Transverse colon (tissue), 4 donors: ENCODE data around the gene CST5. TPM values are rescaled to one million over a fixed set of nuclear protein-coding genes. Genes with fewer than 3 reads are reported as not detected.
"Not testable (repeated sequence)": the region's sequence is repeated elsewhere in the genome, so short reads cannot be mapped to it uniquely, and the experiment has no call there.

ENCODE experiments used
- DNase-seq: peaks from one replicate; pipeline ENCODE4 v3.0.0-alpha.2; 2019
- H3K27ac ChIP-seq, 4 donors: fragments of 200-600 bp; sonication (generic); 2 replicates each; pipeline ENCODE4 v1.5.1; 2016 to 2018; ENCODE audit warnings: inconsistent platforms in 4 of 4
- H3K27me3 ChIP-seq: fragments of 200-600 bp; sonication (generic); 2 replicates; pipeline ENCODE4 v1.5.1; 2017; ENCODE audit warnings: inconsistent platforms
- H3K36me3 ChIP-seq, 4 donors: fragments of 200-600 bp; sonication (generic); 2 replicates each; pipeline ENCODE4 v1.5.1; 2017 to 2019; ENCODE audit warnings: inconsistent platforms in 4 of 4
- H3K4me1 ChIP-seq, 4 donors: fragments of 200-600 bp; sonication (generic); 2 replicates each; pipeline ENCODE4 v1.5.1; 2017 to 2020; ENCODE audit warnings: inconsistent platforms in 4 of 4
- H3K4me3 ChIP-seq, 4 donors: fragments of 200-600 bp; sonication (generic); 1 replicate in 1 of 4; 2 replicates in 3 of 4; pipeline versions ENCODE4 v1.5.1 to v1.6.1; 2017 to 2019; ENCODE audit warnings: inconsistent platforms in 4 of 4
- H3K9me3 ChIP-seq, 2 donors: fragments of 200-600 bp; sonication (generic); 2 replicates each; pipeline ENCODE4 v1.5.1; 2017 to 2019; ENCODE audit warnings: inconsistent platforms in 2 of 2
- CTCF ChIP-seq, 5 experiments: fragments of 200-600 bp in 3 of 5; fragments of 450-650 bp in 2 of 5; sonication (generic) in 3 of 5; IDR thresholded peaks; 1 replicate in 2 of 5; 2 replicates in 3 of 5; pipeline ENCODE4 v1.5.1; 2016 to 2017; ENCODE audit warnings: antibody characterized with exemption in 5 of 5, inconsistent platforms in 3 of 5, mild to moderate bottlenecking in 2 of 5, moderate library complexity in 1 of 5
- EP300 ChIP-seq: sonication (generic); formaldehyde crosslinking; IDR thresholded peaks from one replicate; pipeline ENCODE4 v1.6.1; 2017; ENCODE audit warnings: antibody characterized with exemption, low read depth
- POLR2A ChIP-seq: fragments of 450-650 bp; IDR thresholded peaks from one replicate; pipeline ENCODE4 v1.6.1; 2016; ENCODE audit warnings: antibody characterized with exemption, mild to moderate bottlenecking, moderate library complexity
- POLR2AphosphoS5 ChIP-seq, 3 donors: sonication (generic); formaldehyde crosslinking; IDR thresholded peaks; one replicate each; pipeline ENCODE4 v1.6.1; 2016; ENCODE audit warnings: antibody characterized with exemption in 3 of 3
- WGBS, 2 donors: methylation state at CpG; one replicate each; pipeline ENCODE4 v1.1.5; 2018; ENCODE audit warnings: low coverage in 1 of 2; 5-methylcytosine and 5-hydroxymethylcytosine counted together
- in situ Hi-C, 4 donors: fragments of 200-750 bp; cut with MboI; loops; one replicate each; pipeline versions ENCODE4 v1.15.0 to v1.15.1; 2017; ENCODE audit warnings: low sequenced_read_pairs in 3 of 4, low pct_ligation_motif_present in 1 of 4, low pct_unique_long_range_greater_than_20kb in 1 of 4
- intact Hi-C: fragments of 100-400 bp; cut with DNase I; formaldehyde crosslinking; loops from one replicate; pipeline ENCODE4 v1.15.1; 2023; ENCODE audit warnings: low total_unique reads
- total RNA-seq, 4 donors: library from RNA; depleted of rRNA; stranded (reverse); fragments of >200 nt; gene quantifications; one replicate each; pipeline ENCODE4 v1.1.0, GENCODE V29; 2016

The CST5 gene
- total RNA-seq, 4 donors from 2014 or later = not detected

GRCh38 chr20:23917024-23917725 lies 37.6 kb upstream of the CST5 start:
- in situ Hi-C loops (no loop called here), intact Hi-C loops (no loop called here)
- H3K9me3 ChIP-seq = no peaks in the 10 kb centered on the region
- H3K27me3 ChIP-seq = no peaks in the 10 kb centered on the region
- no peaks in the 10 kb centered on the region for H3K4me1 ChIP-seq
- H3K36me3 ChIP-seq = no peaks in the 10 kb centered on the region
- no peak overlapping the region for H3K27ac ChIP-seq
- TF ChIP-seq EP300 (no peak), CTCF (IDR thresholded peaks at IDR 0.05) (no peak), POLR2AphosphoS5 (IDR thresholded peaks at IDR 0.05) (no peak), POLR2A (no peak)
- no peak overlapping the region for H3K4me3 ChIP-seq
- 79 to 92% methylated on average over 2 to 9 of the region's 9 CpGs for WGBS, 2 donors
- DNase-seq = no peak

- Histone ChIP-seq H3K36me3 (no peaks in the 10 kb centered on the region), H3K4me1 (no peaks in the 10 kb centered on the region), H3K27ac (no peak overlapping the region), H3K27me3 (no peaks in the 10 kb centered on the region), H3K4me3 (no peak overlapping the region), H3K9me3 (no peaks in the 10 kb centered on the region)
- DNase-seq = no peak
- in situ Hi-C loops (no loop called here), intact Hi-C loops (no loop called here)
- WGBS, 2 donors = 58% methylated on average over 1 of the region's 1 CpG; no CpG with 5 or more reads in 1 of the 2 donors
- TF ChIP-seq POLR2AphosphoS5 (IDR thresholded peaks at IDR 0.05) (no peak), POLR2A (no peak), CTCF (IDR thresholded peaks at IDR 0.05) (no peak), EP300 (no peak)
Measured at GRCh38 chr20:23915844-23916243, 36.3 kb upstream of the CST5 start.

- H3K9me3 ChIP-seq, DNase-seq, H3K4me3 ChIP-seq, H3K27me3 ChIP-seq, H3K27ac ChIP-seq, H3K36me3 ChIP-seq, in situ Hi-C loops, H3K4me1 ChIP-seq, intact Hi-C loops: not testable (repeated sequence)
- 59 to 65% methylated on average over 3 to 4 of the region's 4 CpGs for WGBS, 2 donors
Measured at GRCh38 chr20:23914469-23914868, 34.9 kb upstream of the CST5 start.

- no peaks in the 10 kb centered on the region for H3K27me3 ChIP-seq
Measured at GRCh38 chr20:23910210-23910609, 30.7 kb upstream of the CST5 start.

More at GRCh38 chr20:23910210-23910609, 30.7 kb upstream of the CST5 start:
- H3K4me1 ChIP-seq = no peaks in the 10 kb centered on the region
- no peak overlapping the region for H3K4me3 ChIP-seq
- H3K27ac ChIP-seq = no peak overlapping the region
- WGBS, 2 donors = 71% methylated on average over 4 of the region's 4 CpGs; no CpG with 5 or more reads in 1 of the 2 donors
- TF ChIP-seq CTCF (IDR thresholded peaks at IDR 0.05) (no peak), POLR2AphosphoS5 (IDR thresholded peaks at IDR 0.05) (no peak), EP300 (no peak), POLR2A (no peak)
- H3K36me3 ChIP-seq = no peaks in the 10 kb centered on the region
- in situ Hi-C loops (no loop called here), intact Hi-C loops (no loop called here)
- H3K9me3 ChIP-seq = no peaks in the 10 kb centered on the region
- DNase-seq = no peak
